A673 (cell line): ENCODE measurements around the gene WSB2.

Source experiments
- EZH2 ChIP-seq: fragments of 200-600 bp; sonication (generic); IDR thresholded peaks from 2 replicates; pipeline ENCODE4 v1.6.1; 2017; ENCODE audit warnings: borderline replicate concordance, low read depth, mild to moderate bottlenecking, mixed read lengths, antibody characterized with exemption, low read length; ENCODE audit not compliant: poor library complexity, severe bottlenecking
- TF ChIP-seq, protein P1 (sequence below): fragments of 300-800, 200-600 bp; sonication (generic); conservative IDR thresholded peaks from 2 replicates; pipeline ENCODE4 v1.5.1; 2017; ENCODE audit warnings: low read depth, mild to moderate bottlenecking, antibody characterized with exemption, low read length, moderate library complexity, mixed read lengths

DNA sequence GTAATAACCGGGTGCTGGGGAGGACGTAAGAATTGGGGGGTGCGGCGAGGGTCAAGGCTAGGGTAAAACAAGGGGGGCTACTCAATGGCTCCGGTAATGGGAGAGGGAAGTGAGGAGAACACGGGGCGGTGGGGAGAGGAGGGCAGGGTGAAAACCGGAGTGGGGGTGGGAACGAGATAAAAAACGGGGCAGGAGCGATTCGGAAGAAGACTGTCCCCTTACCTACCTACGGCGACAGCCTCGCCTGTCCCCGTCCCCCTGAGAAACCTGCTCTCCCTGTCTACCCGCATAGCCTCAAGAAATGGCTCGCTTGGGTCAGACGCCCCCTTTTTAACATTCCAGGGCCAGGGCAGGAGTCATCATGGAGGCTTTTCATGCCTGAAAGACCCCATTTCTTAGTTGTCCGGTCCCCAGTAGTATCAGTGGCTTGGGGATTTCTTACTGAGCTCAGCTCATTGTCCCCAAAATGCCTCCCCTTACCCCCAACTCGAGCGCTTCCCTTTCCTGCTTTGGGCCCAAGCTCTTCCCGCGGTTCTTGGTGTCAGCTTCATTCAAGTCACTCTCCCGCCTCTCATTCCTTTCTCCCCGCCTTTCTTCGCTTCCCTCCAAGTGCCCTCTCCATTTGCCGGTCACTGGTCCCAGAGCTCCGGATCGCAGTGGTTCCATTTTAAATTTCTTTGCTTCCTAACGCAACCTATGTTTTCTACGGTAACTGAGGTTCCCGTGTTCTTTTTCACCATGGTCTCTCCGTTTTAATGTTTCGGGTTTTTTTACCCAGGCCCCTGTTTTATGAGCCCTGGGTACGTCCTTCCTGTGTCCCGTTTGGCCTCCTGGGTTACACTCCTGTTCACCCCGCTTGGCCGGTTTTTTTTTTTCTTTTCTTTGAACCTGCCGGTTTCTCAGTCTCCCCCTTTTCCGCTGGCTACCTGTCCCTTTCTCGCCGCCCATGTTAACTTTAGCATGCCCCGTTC, 1.2 kb upstream of the WSB2 start:
- TF ChIP-seq EZH2, result no peak
- TF ChIP-seq, protein P1, sequence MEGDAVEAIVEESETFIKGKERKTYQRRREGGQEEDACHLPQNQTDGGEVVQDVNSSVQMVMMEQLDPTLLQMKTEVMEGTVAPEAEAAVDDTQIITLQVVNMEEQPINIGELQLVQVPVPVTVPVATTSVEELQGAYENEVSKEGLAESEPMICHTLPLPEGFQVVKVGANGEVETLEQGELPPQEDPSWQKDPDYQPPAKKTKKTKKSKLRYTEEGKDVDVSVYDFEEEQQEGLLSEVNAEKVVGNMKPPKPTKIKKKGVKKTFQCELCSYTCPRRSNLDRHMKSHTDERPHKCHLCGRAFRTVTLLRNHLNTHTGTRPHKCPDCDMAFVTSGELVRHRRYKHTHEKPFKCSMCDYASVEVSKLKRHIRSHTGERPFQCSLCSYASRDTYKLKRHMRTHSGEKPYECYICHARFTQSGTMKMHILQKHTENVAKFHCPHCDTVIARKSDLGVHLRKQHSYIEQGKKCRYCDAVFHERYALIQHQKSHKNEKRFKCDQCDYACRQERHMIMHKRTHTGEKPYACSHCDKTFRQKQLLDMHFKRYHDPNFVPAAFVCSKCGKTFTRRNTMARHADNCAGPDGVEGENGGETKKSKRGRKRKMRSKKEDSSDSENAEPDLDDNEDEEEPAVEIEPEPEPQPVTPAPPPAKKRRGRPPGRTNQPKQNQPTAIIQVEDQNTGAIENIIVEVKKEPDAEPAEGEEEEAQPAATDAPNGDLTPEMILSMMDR, result no peak
